ACC112 (cell line): Measurements from ENCODE around the gene BZW2.
A peak's percentile ranks its signal among the peaks of the same experiment; 100 is the strongest.

Source experiments
- H2AFZ ChIP-seq: fragments of 200-600 bp; sonication (generic); one replicate; pipeline ENCODE4 v1.6.0; 2017; ENCODE audit warnings: antibody characterized with exemption, low read length; ENCODE audit not compliant: unreplicated experiment
- H3K27ac ChIP-seq: fragments of 200-600 bp; sonication (generic); 2 replicates; pipeline ENCODE4 v1.5.1; 2014; ENCODE audit warnings: low read depth, mild to moderate bottlenecking, antibody characterized with exemption, low read length, moderate library complexity
- H3K27me3 ChIP-seq: fragments of 200-600 bp; sonication (generic); 2 replicates; pipeline ENCODE4 v1.6.1; 2014; ENCODE audit warnings: mild to moderate bottlenecking, antibody characterized with exemption, low read length, moderate library complexity, mixed read lengths; ENCODE audit not compliant: insufficient read depth
- H3K36me3 ChIP-seq: fragments of 200-600 bp; sonication (generic); 2 replicates; pipeline ENCODE4 v1.6.1; 2016; ENCODE audit warnings: mild to moderate bottlenecking, antibody characterized with exemption, low read length, moderate library complexity, mixed read lengths; ENCODE audit not compliant: insufficient read depth
- H3K4me1 ChIP-seq: fragments of 200-600 bp; sonication (generic); one replicate; pipeline ENCODE4 v1.6.1; 2016; ENCODE audit warnings: low read length, mixed read lengths; ENCODE audit not compliant: insufficient read depth, unreplicated experiment, control insufficient read depth
- H3K4me3 ChIP-seq: fragments of 200-600 bp; sonication (generic); 2 replicates; pipeline ENCODE4 v1.5.1; 2014; ENCODE audit warnings: mild to moderate bottlenecking, low read depth, low read length
- H3K79me2 ChIP-seq: fragments of 200-600 bp; sonication (generic); one replicate; pipeline ENCODE4 v1.6.0; 2016; ENCODE audit warnings: low read length; ENCODE audit not compliant: control insufficient read depth, unreplicated experiment, insufficient read depth

The BZW2 gene

GRCh38 chr7:16644636-16645592, 1.1 kb upstream of the BZW2 start:
- H3K4me3 ChIP-seq = peak overlapping the region; percentile 98
- H3K4me1 ChIP-seq = peaks cover 39% of the 10 kb centered on the region
- peaks cover 71% of the 10 kb centered on the region for H3K79me2 ChIP-seq
- H3K36me3 ChIP-seq = no peaks in the 10 kb centered on the region
- peak overlapping the region; percentile 97 for H2AFZ ChIP-seq
- no peaks in the 10 kb centered on the region for H3K27me3 ChIP-seq
- peak overlapping the region; percentile 85 for H3K27ac ChIP-seq

DNA sequence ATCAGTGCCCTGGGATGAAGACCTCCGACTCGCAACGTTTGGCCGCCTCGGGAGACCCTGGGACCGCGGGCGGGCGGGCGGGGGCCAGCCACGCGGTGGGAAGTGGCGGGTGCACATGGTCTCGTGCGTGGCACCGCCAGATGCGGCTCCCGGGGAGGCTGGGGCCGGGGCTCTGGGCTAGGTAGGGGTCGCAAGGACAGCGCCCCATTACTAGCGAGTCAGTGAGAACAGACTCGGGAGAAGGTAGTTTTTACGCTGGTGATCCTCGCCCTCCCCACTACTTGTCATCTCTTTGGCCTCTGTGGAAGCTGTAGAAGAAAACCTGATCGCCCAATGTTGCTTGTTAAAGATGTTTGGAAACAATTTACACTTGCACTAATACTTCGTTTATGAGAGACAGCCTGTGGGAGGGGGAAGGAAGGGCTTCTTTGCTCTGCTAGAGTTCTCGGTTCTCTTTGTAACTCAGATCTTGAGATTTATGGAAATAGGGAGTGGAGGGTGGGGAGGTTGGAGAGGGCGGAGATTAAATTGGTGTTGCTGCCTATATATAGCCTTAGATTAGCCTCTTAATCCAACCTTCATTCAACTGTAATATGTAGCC, 591 bp downstream of the BZW2 start:
- H2AFZ ChIP-seq = peak overlapping the region; percentile 58
- no peaks in the 10 kb centered on the region for H3K36me3 ChIP-seq
- H3K27me3 ChIP-seq = no peaks in the 10 kb centered on the region
- H3K79me2 ChIP-seq = peaks cover 79% of the 10 kb centered on the region
- peak overlapping the region; percentile 98 for H3K4me3 ChIP-seq
- no peak overlapping the region for H3K27ac ChIP-seq
- peaks cover 47% of the 10 kb centered on the region for H3K4me1 ChIP-seq

- H3K4me3 ChIP-seq = peak overlapping the region; percentile 98
- peaks cover 47% of the 10 kb centered on the region for H3K4me1 ChIP-seq
- H3K27ac ChIP-seq = no peak overlapping the region
Observed at GRCh38 chr7:16647435-16647960, 1.5 kb downstream of the BZW2 start.

GRCh38 chr7:16648551-16648950, 2.6 kb downstream of the BZW2 start:
- Histone ChIP-seq H3K4me3 (no peak overlapping the region; the same call in 1 of the 2 replicates), H2AFZ (no peak overlapping the region), H3K79me2 (peaks cover 81% of the 10 kb centered on the region), H3K36me3 (no peaks in the 10 kb centered on the region), H3K27ac (no peak overlapping the region), H3K27me3 (no peaks in the 10 kb centered on the region), H3K4me1 (peaks cover 39% of the 10 kb centered on the region)

More at GRCh38 chr7:16647435-16647960, 1.5 kb downstream of the BZW2 start:
- H2AFZ ChIP-seq = no peak overlapping the region
- H3K27me3 ChIP-seq = no peaks in the 10 kb centered on the region
- no peaks in the 10 kb centered on the region for H3K36me3 ChIP-seq
- peaks cover 81% of the 10 kb centered on the region for H3K79me2 ChIP-seq

DNA sequence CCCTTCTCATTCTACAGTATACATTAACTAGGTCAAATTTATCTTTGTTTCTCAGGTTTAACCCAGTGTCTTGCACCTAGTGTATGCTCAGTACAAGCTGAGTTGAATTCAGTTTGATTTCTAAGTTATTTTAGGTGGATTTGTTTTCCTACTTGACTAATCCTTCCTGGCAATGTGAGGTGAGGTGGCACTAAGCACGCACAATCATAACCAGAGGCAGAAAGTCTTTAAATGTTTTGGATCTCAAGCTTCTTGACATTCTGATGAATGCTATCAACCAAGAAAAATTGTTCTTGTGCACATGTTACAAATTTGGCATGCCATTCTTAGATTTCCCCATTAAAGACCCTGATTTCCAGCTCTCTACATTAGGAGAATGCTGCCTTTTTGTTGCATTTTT, 3.2 kb downstream of the BZW2 start:
- Histone ChIP-seq H3K4me3 (no peak overlapping the region), H3K79me2 (peaks cover 76% of the 10 kb centered on the region), H3K36me3 (no peaks in the 10 kb centered on the region), H3K27ac (no peak overlapping the region), H3K4me1 (peaks cover 35% of the 10 kb centered on the region), H2AFZ (no peak overlapping the region), H3K27me3 (no peaks in the 10 kb centered on the region)

GRCh38 chr7:16650266-16650665, 4.3 kb downstream of the BZW2 start:
- Histone ChIP-seq H3K27me3 (no peaks in the 10 kb centered on the region), H3K36me3 (no peaks in the 10 kb centered on the region), H3K4me1 (peaks cover 35% of the 10 kb centered on the region), H3K79me2 (peaks cover 79% of the 10 kb centered on the region), H3K27ac (no peak overlapping the region), H2AFZ (no peak overlapping the region), H3K4me3 (no peak overlapping the region)

GRCh38 chr7:16651396-16652239, 5.6 kb downstream of the BZW2 start:
- Histone ChIP-seq H2AFZ (no peak overlapping the region), H3K36me3 (no peaks in the 10 kb centered on the region; the same call in 1 of the 2 replicates), H3K79me2 (peaks cover 88% of the 10 kb centered on the region), H3K27ac (no peak overlapping the region), H3K4me1 (peaks cover 35% of the 10 kb centered on the region), H3K4me3 (no peak overlapping the region), H3K27me3 (no peaks in the 10 kb centered on the region)

DNA sequence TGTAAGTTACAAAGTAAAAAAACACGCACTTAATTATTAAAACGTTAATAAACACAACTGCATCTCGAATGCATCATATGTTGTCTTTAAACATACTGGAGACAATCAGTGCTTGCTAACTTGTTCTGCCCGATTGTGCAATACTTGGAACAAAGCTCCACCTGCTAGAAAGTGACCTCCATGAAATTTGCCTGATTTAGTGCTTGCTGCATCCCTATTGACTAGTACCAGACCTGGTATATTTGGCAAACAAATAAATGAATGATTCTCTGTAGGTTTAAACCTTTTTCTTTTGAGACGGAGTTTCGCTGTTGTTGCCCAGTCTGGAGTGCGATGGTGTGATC, 6.2 kb downstream of the BZW2 start:
- H3K4me3 ChIP-seq = no peak overlapping the region

GRCh38 chr7:16652888-16653287, 6.9 kb downstream of the BZW2 start:
- Histone ChIP-seq H3K36me3 (no peaks in the 10 kb centered on the region; the same call in 1 of the 2 replicates), H3K27me3 (no peaks in the 10 kb centered on the region), H3K4me1 (peaks cover 33% of the 10 kb centered on the region), H3K79me2 (peaks cover 88% of the 10 kb centered on the region), H2AFZ (no peak overlapping the region), H3K27ac (no peak overlapping the region), H3K4me3 (no peak overlapping the region)

More for the DNA sequence above, 6.2 kb downstream of the BZW2 start:
- Histone ChIP-seq H3K4me1 (peaks cover 33% of the 10 kb centered on the region), H3K79me2 (peaks cover 88% of the 10 kb centered on the region), H3K27me3 (no peaks in the 10 kb centered on the region), H2AFZ (no peak overlapping the region), H3K27ac (no peak overlapping the region), H3K36me3 (no peaks in the 10 kb centered on the region; the same call in 1 of the 2 replicates)

DNA sequence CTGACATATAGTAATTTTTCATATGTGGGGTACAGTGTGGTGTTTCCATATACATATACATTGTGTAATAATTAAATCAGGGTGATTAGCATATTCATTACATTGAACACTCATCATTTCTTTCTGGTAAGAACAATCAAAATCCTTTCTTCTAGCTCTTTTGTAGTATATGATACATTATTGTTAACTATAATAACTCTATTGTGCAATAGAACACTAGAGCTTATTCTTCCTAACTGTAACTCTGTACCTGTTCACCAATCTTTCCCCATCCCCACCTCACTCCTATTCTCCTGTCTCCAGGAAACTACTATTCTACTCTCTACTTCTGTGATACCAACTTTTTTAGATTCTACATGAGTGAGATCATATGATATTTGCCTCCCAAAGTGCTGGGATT, 9.4 kb downstream of the BZW2 start:
- no peak overlapping the region for H3K27ac ChIP-seq
- no peak overlapping the region for H3K4me3 ChIP-seq
- peaks cover 11% of the 10 kb centered on the region for H3K4me1 ChIP-seq
- no peak overlapping the region for H2AFZ ChIP-seq
- H3K36me3 ChIP-seq = no peaks in the 10 kb centered on the region; the same call in 1 of the 2 replicates
- no peaks in the 10 kb centered on the region for H3K27me3 ChIP-seq
- peaks cover 68% of the 10 kb centered on the region for H3K79me2 ChIP-seq
